Measurements from ENCODE around the gene GRK5.

The GRK5 gene

DNA sequence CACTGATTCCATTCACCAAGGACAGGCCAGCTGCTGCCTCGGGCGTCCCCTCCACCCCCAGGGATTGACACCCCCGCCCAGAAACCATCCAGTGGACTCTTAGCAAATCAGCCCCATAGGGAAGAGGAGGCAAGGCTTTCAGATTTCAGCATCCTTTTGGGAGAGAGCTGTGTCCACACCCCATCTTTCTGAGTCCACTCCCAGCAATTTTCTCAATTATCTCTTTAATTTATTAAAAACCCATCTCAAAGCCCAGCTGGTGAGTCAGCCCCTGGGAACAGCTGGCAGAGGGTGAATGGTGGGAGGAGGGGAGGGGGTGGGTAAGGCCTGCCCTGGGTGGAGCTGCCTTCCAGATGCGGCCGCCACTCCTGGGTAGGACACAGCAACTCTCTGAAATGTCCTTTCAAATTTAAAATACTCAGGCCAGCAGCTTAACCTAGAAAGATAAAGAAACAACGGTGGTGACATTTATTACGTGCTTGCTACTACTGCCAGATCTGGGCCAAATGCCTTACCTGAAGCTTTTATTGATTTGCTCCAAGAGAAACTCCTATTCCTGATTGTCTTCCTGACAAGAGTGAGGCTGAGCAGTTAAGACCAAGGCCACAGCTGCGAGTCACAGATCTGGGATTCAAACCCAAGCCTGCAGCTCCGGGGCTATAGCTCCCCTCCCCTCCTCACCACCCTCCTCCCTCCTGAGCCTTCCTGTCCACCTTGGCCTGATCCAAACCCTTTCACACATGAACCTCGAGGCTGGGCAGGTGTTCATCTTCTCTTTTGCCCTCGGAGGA, 214.7 kb downstream of the GRK5 start:
- peaks cover 4% of the 10 kb centered on the region for H3K4me1 ChIP-seq
- H3K27me3 ChIP-seq (ENCODE audit: low read depth) = no peaks in the 10 kb centered on the region
- no peaks in the 10 kb centered on the region for H3K36me3 ChIP-seq (replicated peaks)
- DNase-seq (ENCODE audit: low spot score in 2 of 2) = peak; percentile 4 to 42
- no peak overlapping the region for H3K4me3 ChIP-seq
- no peaks in the 10 kb centered on the region for H3K9me3 ChIP-seq
- in situ Hi-C loops (cut with MboI; ENCODE audit: low sequenced_read_pairs) = no loop called here

GRCh38 chr10:119422682-119423509, 215.5 kb downstream of the GRK5 start:
- in situ Hi-C loops (cut with MboI; ENCODE audit: low sequenced_read_pairs) = no loop called here
- H3K36me3 ChIP-seq (replicated peaks) = no peaks in the 10 kb centered on the region
- no peaks in the 10 kb centered on the region for H3K9me3 ChIP-seq
- peaks cover 4% of the 10 kb centered on the region for H3K4me1 ChIP-seq
- no peak for DNase-seq (ENCODE audit: low spot score in 2 of 2)
- H3K4me3 ChIP-seq = no peak overlapping the region
- H3K27me3 ChIP-seq (ENCODE audit: low read depth) = no peaks in the 10 kb centered on the region

GRCh38 chr10:119423510-119424257, 216.3 kb downstream of the GRK5 start:
- no peaks in the 10 kb centered on the region for H3K9me3 ChIP-seq
- no peak for DNase-seq (ENCODE audit: low spot score in 2 of 2)
- H3K4me1 ChIP-seq = peaks cover 4% of the 10 kb centered on the region
- no peaks in the 10 kb centered on the region for H3K36me3 ChIP-seq (replicated peaks)
- H3K4me3 ChIP-seq = no peak overlapping the region
- H3K27me3 ChIP-seq (ENCODE audit: low read depth) = no peaks in the 10 kb centered on the region
- in situ Hi-C loops (cut with MboI; ENCODE audit: low sequenced_read_pairs) = no loop called here

DNA sequence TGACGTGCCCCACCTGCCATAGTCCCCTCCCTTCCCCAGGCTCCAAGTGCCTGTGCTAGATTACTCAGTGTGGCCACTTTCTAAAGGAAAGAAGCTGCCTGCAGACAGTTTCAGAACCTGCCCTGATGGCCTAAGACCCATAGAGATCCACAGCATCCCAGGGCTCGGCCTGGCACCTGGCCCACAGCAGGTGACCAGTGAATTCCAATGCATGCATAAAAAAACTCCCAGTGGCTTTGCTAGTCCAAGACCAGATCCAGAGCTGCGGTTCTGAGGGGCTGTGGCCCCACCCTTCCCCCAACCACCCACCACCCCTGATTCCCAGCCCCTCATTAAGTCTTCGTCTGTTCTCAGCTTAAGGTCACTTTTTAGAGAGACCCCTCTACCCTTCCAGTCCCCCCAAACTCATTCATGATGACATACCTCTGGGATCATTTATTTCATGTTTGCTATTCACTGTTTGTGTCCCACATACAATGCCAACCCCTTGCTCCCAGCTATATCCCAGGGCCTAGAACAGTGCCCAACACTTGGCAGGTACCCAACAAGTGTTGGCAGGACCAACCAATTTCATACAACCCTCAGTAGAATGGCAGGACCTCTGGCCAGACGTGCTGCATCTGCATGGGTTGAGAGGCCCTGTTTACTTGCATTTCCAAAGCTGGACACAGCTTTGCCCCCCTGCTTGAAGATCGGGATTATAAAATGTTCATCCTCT, 217.0 kb downstream of the GRK5 start:
- Histone ChIP-seq H3K4me1 (peaks cover 4% of the 10 kb centered on the region), H3K36me3 (replicated peaks) (no peaks in the 10 kb centered on the region), H3K9me3 (no peaks in the 10 kb centered on the region), H3K4me3 (no peak overlapping the region), H3K27me3 (ENCODE audit: low read depth) (no peaks in the 10 kb centered on the region)
- in situ Hi-C loops (cut with MboI; ENCODE audit: low sequenced_read_pairs) = no loop called here
- DNase-seq (ENCODE audit: low spot score in 2 of 2) = no peak

DNA sequence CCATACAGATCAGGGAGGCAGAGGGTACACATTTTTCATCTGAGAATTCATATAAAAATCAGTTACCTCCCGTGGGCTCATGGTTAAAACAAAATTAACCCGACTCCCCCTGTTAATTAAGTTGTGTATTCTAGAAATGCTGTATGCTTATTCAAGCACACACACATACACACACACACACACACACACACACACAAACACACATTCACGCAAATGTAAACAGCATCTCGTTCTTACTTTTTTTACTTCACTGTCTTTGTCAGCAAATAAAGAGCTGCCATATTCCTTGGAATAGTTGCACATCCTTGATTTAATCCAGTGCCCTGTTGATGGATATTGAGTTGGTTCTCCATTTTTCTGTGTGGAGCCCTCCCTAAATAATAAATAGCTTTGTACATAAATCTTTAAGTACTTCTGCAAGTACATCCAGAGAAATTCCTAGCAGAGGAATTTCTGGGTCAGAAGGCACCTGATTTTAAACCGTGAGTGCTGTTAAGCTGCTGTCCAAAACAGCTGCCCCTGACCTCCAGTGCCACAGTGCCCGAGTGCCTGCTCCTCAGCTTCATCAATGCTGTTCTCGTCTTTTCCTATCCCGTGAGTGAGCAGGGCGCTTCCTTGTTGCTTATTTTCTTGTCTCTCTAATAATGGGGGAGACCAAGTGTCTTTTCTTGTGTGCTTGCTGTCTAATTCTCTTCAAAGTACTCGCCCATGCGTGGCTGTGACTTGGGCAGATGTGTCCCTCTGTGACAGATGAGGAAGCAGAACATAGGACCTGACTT, 217.9 kb downstream of the GRK5 start:
- H3K9me3 ChIP-seq = no peaks in the 10 kb centered on the region
- no peak for DNase-seq (ENCODE audit: low spot score in 2 of 2)
- no peaks in the 10 kb centered on the region for H3K36me3 ChIP-seq (replicated peaks)
- in situ Hi-C loops (cut with MboI; ENCODE audit: low sequenced_read_pairs) = no loop called here
- H3K4me1 ChIP-seq = peaks cover 4% of the 10 kb centered on the region
- no peak overlapping the region for H3K4me3 ChIP-seq
- no peaks in the 10 kb centered on the region for H3K27me3 ChIP-seq (ENCODE audit: low read depth)

DNA sequence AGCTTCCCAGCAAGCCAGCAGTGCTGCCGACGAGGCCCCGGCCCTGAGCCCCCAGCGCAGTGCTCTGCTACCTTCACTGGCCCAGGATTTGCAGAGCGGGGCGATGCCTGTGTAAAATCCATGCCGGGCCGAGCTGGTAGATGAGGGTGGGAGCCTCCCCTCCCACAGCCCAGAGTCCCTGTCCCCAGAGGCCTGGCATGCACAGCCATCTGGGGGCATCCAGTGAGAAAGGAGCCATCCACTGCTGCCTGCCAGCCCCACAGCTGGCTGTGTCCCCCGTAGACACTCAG, 218.5 kb downstream of the GRK5 start:
- DNase-seq (ENCODE audit: low spot score in 2 of 2) = no peak
- H3K36me3 ChIP-seq (replicated peaks) = no peaks in the 10 kb centered on the region
- in situ Hi-C loops (cut with MboI; ENCODE audit: low sequenced_read_pairs) = no loop called here
- H3K27me3 ChIP-seq (ENCODE audit: low read depth) = no peaks in the 10 kb centered on the region
- H3K9me3 ChIP-seq = no peaks in the 10 kb centered on the region
- H3K4me1 ChIP-seq = peaks cover 4% of the 10 kb centered on the region
- H3K4me3 ChIP-seq = no peak overlapping the region

GRCh38 chr10:119426699-119427098, 219.3 kb downstream of the GRK5 start:
- DNase-seq (ENCODE audit: low spot score in 2 of 2) = no peak
- Histone ChIP-seq H3K36me3 (replicated peaks) (no peaks in the 10 kb centered on the region), H3K9me3 (no peaks in the 10 kb centered on the region), H3K4me3 (no peak overlapping the region), H3K27me3 (ENCODE audit: low read depth) (no peaks in the 10 kb centered on the region), H3K4me1 (peaks cover 4% of the 10 kb centered on the region)
- in situ Hi-C loops (cut with MboI; ENCODE audit: low sequenced_read_pairs) = no loop called here

DNA sequence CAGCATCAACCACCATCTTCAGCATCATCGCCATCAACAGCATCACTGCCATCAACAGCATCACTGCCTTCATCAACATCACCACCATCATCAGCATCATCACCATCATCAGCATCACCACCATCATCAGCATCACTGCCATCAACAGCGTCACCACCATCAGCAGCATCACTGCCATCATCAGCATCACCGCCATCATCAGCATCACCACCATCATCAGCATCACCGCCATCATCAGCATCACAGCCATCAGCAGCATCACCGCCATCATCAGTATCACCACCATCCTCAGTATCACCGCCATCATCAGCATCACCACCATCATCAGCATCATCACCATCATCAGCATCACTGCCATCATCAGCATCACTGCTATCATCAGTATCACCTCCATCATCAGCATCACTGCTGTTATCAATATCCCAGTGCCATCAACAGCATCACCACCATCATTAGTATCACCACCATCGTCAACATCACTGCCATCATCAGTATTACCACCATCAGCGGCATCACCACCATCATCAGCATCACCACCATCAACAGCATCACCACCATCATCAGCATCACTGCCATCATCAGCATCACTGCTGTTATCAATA, 220.0 kb downstream of the GRK5 start:
- Histone ChIP-seq H3K9me3 (no peaks in the 10 kb centered on the region), H3K27me3 (ENCODE audit: low read depth) (no peaks in the 10 kb centered on the region), H3K36me3 (replicated peaks) (no peaks in the 10 kb centered on the region), H3K4me3 (no peak overlapping the region), H3K4me1 (peaks cover under 1% of the 10 kb centered on the region)
- DNase-seq (ENCODE audit: low spot score in 2 of 2) = no peak
- in situ Hi-C loops (cut with MboI; ENCODE audit: low sequenced_read_pairs) = no loop called here

- DNase-seq (ENCODE audit: low spot score in 2 of 2) = no peak
- Histone ChIP-seq H3K36me3 (replicated peaks) (no peaks in the 10 kb centered on the region), H3K9me3 (no peaks in the 10 kb centered on the region), H3K4me1 (no peaks in the 10 kb centered on the region), H3K27me3 (ENCODE audit: low read depth) (no peaks in the 10 kb centered on the region), H3K4me3 (no peak overlapping the region)
- in situ Hi-C loops (cut with MboI; ENCODE audit: low sequenced_read_pairs) = no loop called here
Observed at GRCh38 chr10:119428789-119429188, 221.4 kb downstream of the GRK5 start.

DNA sequence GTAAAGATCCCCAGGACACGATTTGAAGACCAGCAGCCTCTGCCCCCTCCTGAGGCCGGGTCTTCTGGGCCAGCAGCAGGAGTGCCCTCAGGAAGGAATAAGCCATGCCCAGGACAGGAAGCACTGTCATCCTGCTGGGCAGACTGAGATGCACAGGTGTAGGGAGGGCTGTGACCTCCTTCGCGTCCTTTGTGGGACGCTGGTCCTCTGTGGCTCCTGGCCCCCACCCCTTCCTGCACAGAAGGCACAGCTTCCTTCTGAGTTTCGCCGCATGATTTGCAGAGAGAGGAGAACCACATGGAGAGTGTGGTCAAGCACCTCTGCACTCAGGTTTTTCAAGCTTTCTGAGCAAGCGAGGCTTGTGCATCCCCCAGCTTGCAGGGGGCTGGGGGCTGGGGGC, 222.4 kb downstream of the GRK5 start:
- in situ Hi-C loops (cut with MboI; ENCODE audit: low sequenced_read_pairs) = no loop called here
- Histone ChIP-seq H3K36me3 (replicated peaks) (no peaks in the 10 kb centered on the region), H3K4me1 (no peaks in the 10 kb centered on the region), H3K9me3 (peaks cover 6% of the 10 kb centered on the region), H3K4me3 (no peak overlapping the region), H3K27me3 (ENCODE audit: low read depth) (no peaks in the 10 kb centered on the region)
- DNase-seq (ENCODE audit: low spot score in 2 of 2) = no peak

DNA sequence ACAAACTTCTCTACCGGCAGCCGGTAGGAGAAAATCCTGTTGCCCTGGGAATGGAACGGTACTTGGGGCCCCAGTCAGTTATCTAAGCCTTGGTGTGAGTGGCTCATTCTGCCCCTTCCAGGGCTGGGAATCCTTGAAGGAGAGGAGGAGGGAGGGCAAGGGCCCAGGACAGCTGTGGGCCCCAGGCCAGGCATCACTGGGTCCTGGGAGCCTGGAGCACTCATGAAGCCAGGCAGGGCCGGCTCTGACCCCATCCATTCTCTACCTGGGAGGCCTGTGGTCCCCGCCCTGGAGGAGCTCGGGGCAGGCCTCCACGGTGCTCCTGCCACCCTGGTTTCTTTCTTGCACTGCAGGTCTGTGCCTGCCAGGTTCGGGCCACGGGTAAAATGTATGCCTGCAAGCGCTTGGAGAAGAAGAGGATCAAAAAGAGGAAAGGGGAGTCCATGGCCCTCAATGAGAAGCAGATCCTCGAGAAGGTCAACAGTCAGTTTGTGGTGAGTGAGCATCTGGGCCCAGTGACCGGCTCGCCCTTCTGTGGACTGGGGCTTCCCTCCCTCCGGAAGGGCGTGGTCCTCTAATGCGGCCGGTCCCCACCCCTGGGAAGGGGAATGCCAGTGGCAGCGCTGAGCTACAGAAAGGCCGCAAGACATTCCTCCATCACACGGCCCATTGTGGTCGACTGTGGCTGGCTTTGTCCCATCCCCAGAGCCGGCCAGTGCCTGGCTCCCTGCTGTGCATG, 223.8 kb downstream of the GRK5 start:
- Histone ChIP-seq H3K4me1 (no peaks in the 10 kb centered on the region), H3K27me3 (ENCODE audit: low read depth) (no peaks in the 10 kb centered on the region), H3K36me3 (replicated peaks) (no peaks in the 10 kb centered on the region), H3K4me3 (no peak overlapping the region), H3K9me3 (peaks cover 11% of the 10 kb centered on the region)
- DNase-seq (ENCODE audit: low spot score in 2 of 2) = no peak
- in situ Hi-C loops (cut with MboI; ENCODE audit: low sequenced_read_pairs) = no loop called here

- DNase-seq (ENCODE audit: low spot score in 2 of 2) = no peak
- H3K36me3 ChIP-seq (replicated peaks) = no peaks in the 10 kb centered on the region
- in situ Hi-C loops (cut with MboI; ENCODE audit: low sequenced_read_pairs) = no loop called here
Observed at GRCh38 chr10:119431773-119432135, 224.4 kb downstream of the GRK5 start.

More at GRCh38 chr10:119431773-119432135, 224.4 kb downstream of the GRK5 start:
- H3K27me3 ChIP-seq (ENCODE audit: low read depth) = no peaks in the 10 kb centered on the region
- peaks cover 11% of the 10 kb centered on the region for H3K9me3 ChIP-seq
- H3K4me3 ChIP-seq = no peak overlapping the region
- no peaks in the 10 kb centered on the region for H3K4me1 ChIP-seq
